CD4-positive, CD25-positive, alpha-beta regulatory T cell (primary cell): Measurements from ENCODE around the gene ELMOD1. TPM values are rescaled to one million over a fixed set of nuclear protein-coding genes. Genes with fewer than 3 reads are reported as not detected.

Source experiments
- ATAC-seq, 2 donors: fragments of 150-1000 bp; cut with Tn5 transposase; one replicate each; pipeline ENCODE4 v1.10.0; 2021; ENCODE audit warnings: low read depth in 2 of 2, moderate number of reproducible peaks in 2 of 2, moderate library complexity in 1 of 2
- DNase-seq, 3 donors: peaks; one replicate each; pipeline versions ENCODE4 v3.0.0 to v3.0.0-alpha.2; 2012 to 2022; ENCODE audit warnings: mixed read lengths in 1 of 3
- H3K27ac ChIP-seq: one replicate; pipeline ENCODE4 v1.7.0; 2013; ENCODE audit warnings: mild to moderate bottlenecking, low read length; ENCODE audit not compliant: insufficient read depth, poor library complexity, severe bottlenecking
- H3K27me3 ChIP-seq: one replicate; pipeline ENCODE4 v1.7.0; 2013; ENCODE audit warnings: low read length; ENCODE audit not compliant: control insufficient read depth, insufficient read depth
- H3K36me3 ChIP-seq: one replicate; pipeline ENCODE4 v1.7.0; 2013; ENCODE audit warnings: mild to moderate bottlenecking, low read length, moderate library complexity; ENCODE audit not compliant: control insufficient read depth, insufficient read depth
- H3K4me1 ChIP-seq: 2 replicates; pipeline ENCODE4 v1.7.0; 2013; ENCODE audit warnings: mild to moderate bottlenecking, low read length; ENCODE audit not compliant: insufficient read depth, control insufficient read depth, poor library complexity, severe bottlenecking
- H3K4me3 ChIP-seq: one replicate; pipeline ENCODE4 v1.7.0; 2013; ENCODE audit warnings: low read depth, mild to moderate bottlenecking, low read length, moderate library complexity
- H3K9me3 ChIP-seq, 2 experiments: 1 replicate in 1 of 2; 2 replicates in 1 of 2; pipeline ENCODE4 v1.7.0; 2013; ENCODE audit warnings: low read length in 2 of 2, mild to moderate bottlenecking in 1 of 2, moderate library complexity in 1 of 2; ENCODE audit not compliant: control insufficient read depth in 2 of 2
- H3K27ac Mint-ChIP-seq, 3 donors: one replicate each; pipeline ENCODE4 v1.8.0; 2020 to 2022; ENCODE audit warnings: mild to moderate bottlenecking in 3 of 3, mixed read lengths in 3 of 3, moderate library complexity in 2 of 3
- H3K27me3 Mint-ChIP-seq: one replicate; pipeline ENCODE4 v1.8.0; 2022; ENCODE audit warnings: mild to moderate bottlenecking, mixed read lengths
- H3K36me3 Mint-ChIP-seq: one replicate; pipeline ENCODE4 v1.8.0; 2020; ENCODE audit warnings: mixed read lengths
- H3K4me1 Mint-ChIP-seq, 4 donors: one replicate each; pipeline ENCODE4 v1.8.0; 2020 to 2022; ENCODE audit warnings: mixed read lengths in 4 of 4, mild to moderate bottlenecking in 1 of 4
- H3K4me3 Mint-ChIP-seq, 4 donors: one replicate each; pipeline ENCODE4 v1.8.0; 2020 to 2022; ENCODE audit warnings: mild to moderate bottlenecking in 4 of 4, mixed read lengths in 4 of 4, moderate library complexity in 3 of 4
- H3K9me3 Mint-ChIP-seq, 7 donors: one replicate each; pipeline ENCODE4 v1.8.0; 2020 to 2022; ENCODE audit warnings: mixed read lengths in 7 of 7, mild to moderate bottlenecking in 3 of 7, moderate library complexity in 2 of 7
- polyA plus RNA-seq, 4 donors: library from polyadenylated mRNA; unstranded; fragments of 300-500 nt; fragmentation: Illumina TruSeq; gene quantifications; one replicate each; pipeline ENCODE4 v1.2.3, GENCODE V29; 2021
- total RNA-seq: library from RNA; stranded (reverse); gene quantifications from one replicate; pipeline ENCODE4 v1.2.3, GENCODE V29; 2022

Gene ELMOD1
- total and polyA plus RNA-seq, 5 donors from 2014 or later = not detected

GRCh38 chr11:107623183-107623582 is 32.2 kb downstream of the ELMOD1 start:
- H3K4me1 Mint-ChIP-seq = no peaks in the 10 kb centered on the region
- ATAC-seq (no peak), DNase-seq (no peak)
- H3K9me3 ChIP-seq = no peaks in the 10 kb centered on the region
- H3K27ac ChIP-seq = no peak overlapping the region
- no peaks in the 10 kb centered on the region for H3K4me1 ChIP-seq
- no peaks in the 10 kb centered on the region for H3K36me3 ChIP-seq
- no peak overlapping the region for H3K4me3 Mint-ChIP-seq
- H3K27ac Mint-ChIP-seq = no peak overlapping the region
- peaks cover 15% of the 10 kb centered on the region for H3K27me3 ChIP-seq
- peaks cover 38% of the 10 kb centered on the region for H3K27me3 Mint-ChIP-seq
- H3K4me3 ChIP-seq = no peak overlapping the region
- peaks cover 0 to 1% (median 0%) of the 10 kb centered on the region in 7 donors for H3K9me3 Mint-ChIP-seq
- no peaks in the 10 kb centered on the region for H3K36me3 Mint-ChIP-seq

GRCh38 chr11:107624983-107625684 is 34.2 kb downstream of the ELMOD1 start:
- H3K4me3 ChIP-seq = no peak overlapping the region
- H3K27ac ChIP-seq = no peak overlapping the region
- Mint-ChIP-seq H3K9me3 (peaks cover 0 to 1% (median 0%) of the 10 kb centered on the region in 7 donors), H3K4me1 (no peaks in the 10 kb centered on the region), H3K27me3 (peaks cover 38% of the 10 kb centered on the region), H3K27ac (no peak overlapping the region), H3K36me3 (no peaks in the 10 kb centered on the region), H3K4me3 (no peak overlapping the region)
- peaks cover 20% of the 10 kb centered on the region for H3K27me3 ChIP-seq
- H3K9me3 ChIP-seq = no peaks in the 10 kb centered on the region
- no peaks in the 10 kb centered on the region for H3K4me1 ChIP-seq
- no peak for ATAC-seq
- H3K36me3 ChIP-seq = no peaks in the 10 kb centered on the region
- no peak for DNase-seq

DNA sequence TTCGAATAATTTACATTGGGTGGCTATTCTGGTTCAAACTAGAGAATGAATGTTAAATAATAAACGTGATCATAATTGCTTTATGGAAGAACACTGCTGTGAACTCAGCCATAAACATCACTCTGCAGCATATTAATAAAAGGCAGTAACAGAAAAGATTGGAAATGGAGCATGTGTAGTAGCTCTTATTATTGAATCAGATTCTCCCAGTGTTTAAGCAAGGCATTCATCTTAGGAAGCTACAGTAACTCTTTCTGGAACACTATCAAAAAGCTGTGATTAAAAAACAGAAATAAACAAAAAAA is 34.7 kb downstream of the ELMOD1 start:
- Mint-ChIP-seq H3K4me3 (no peak overlapping the region), H3K27me3 (peaks cover 34% of the 10 kb centered on the region), H3K4me1 (no peaks in the 10 kb centered on the region), H3K36me3 (no peaks in the 10 kb centered on the region), H3K27ac (no peak overlapping the region), H3K9me3 (peaks cover 0 to 1% (median 0%) of the 10 kb centered on the region in 7 donors)
- DNase-seq = no peak
- Histone ChIP-seq H3K27me3 (peaks cover 20% of the 10 kb centered on the region), H3K9me3 (no peaks in the 10 kb centered on the region), H3K4me3 (no peak overlapping the region), H3K27ac (no peak overlapping the region), H3K36me3 (no peaks in the 10 kb centered on the region), H3K4me1 (no peaks in the 10 kb centered on the region)
- ATAC-seq = no peak

DNA sequence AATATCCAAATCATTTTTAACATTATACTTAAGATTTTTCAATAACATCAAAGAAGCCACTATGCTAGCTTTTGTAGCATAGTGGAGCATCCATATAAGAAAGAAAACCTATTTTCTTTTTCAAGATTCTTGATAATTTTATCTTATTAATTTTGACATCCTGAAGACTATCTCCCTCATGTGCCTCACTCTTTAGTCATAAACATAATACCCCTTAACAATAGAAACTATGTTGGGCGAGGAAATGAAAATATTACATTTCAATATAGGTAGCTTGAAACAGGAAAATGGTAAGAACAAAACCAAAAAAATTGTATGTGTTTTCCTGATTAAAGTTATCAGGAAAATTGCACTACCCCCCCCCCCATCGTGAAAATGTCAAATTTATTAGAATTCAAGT is 40.1 kb downstream of the ELMOD1 start:
- H3K9me3 Mint-ChIP-seq = peaks cover 0 to 1% (median 0%) of the 10 kb centered on the region in 7 donors
- ATAC-seq = no peak
- H3K27me3 ChIP-seq = peaks cover 13% of the 10 kb centered on the region
- no peaks in the 10 kb centered on the region for H3K4me1 Mint-ChIP-seq
- no peaks in the 10 kb centered on the region for H3K9me3 ChIP-seq
- no peak overlapping the region for H3K4me3 ChIP-seq
- H3K27me3 Mint-ChIP-seq = peaks cover 59% of the 10 kb centered on the region
- no peaks in the 10 kb centered on the region for H3K36me3 Mint-ChIP-seq
- no peak overlapping the region for H3K4me3 Mint-ChIP-seq
- no peaks in the 10 kb centered on the region for H3K4me1 ChIP-seq
- DNase-seq = no peak
- no peak overlapping the region for H3K27ac ChIP-seq
- H3K36me3 ChIP-seq = no peaks in the 10 kb centered on the region
- no peak overlapping the region for H3K27ac Mint-ChIP-seq

DNA sequence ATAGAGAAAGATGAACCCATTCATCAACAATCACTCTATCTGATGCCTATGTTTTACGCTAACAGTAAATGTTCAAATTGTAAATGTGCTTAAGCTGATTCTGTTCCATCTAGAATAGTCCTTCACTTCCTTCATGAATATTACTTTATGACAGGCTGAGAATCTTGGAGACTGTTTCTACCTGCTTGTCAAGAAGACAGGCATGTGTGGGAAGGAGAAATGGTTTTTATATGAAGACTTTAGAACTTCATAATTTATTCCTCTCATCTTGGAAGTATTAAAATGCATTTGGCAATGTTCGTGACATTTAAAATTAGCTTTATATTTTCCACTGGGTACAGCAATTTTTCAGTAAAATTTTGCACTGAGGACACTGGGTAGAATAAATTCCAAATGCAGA is 41.0 kb downstream of the ELMOD1 start:
- Histone ChIP-seq H3K9me3 (no peaks in the 10 kb centered on the region), H3K4me3 (no peak overlapping the region), H3K27me3 (peaks cover 10% of the 10 kb centered on the region), H3K36me3 (no peaks in the 10 kb centered on the region), H3K4me1 (no peaks in the 10 kb centered on the region), H3K27ac (no peak overlapping the region)
- no peak for DNase-seq
- Mint-ChIP-seq H3K27me3 (peaks cover 50% of the 10 kb centered on the region), H3K27ac (no peak overlapping the region), H3K9me3 (peaks cover 0 to 1% (median 0%) of the 10 kb centered on the region in 7 donors), H3K36me3 (no peaks in the 10 kb centered on the region), H3K4me3 (no peak overlapping the region), H3K4me1 (no peaks in the 10 kb centered on the region)
- ATAC-seq = no peak

DNA sequence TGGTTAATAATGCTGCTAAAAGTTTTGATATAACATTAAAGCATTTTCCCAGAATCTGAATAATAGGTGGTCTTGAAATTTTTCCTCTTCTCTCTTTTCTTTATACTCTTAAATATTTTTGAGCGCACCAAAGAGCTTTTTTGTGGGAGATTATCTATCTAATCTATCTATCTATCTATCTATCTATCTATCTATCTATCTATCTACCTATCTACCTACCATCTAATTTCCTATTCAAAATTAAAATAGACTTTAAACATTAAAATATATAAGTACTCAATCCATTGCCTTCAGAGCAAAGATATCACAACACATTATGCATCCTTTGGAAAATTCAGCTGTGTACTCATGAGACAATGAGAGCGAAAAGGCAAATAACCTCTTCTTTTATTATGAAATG is 55.8 kb downstream of the ELMOD1 start:
- Mint-ChIP-seq H3K27ac (no peak overlapping the region), H3K9me3 (peaks cover 0 to 2% (median 0%) of the 10 kb centered on the region in 7 donors), H3K27me3 (peaks cover 8% of the 10 kb centered on the region), H3K4me1 (no peaks in the 10 kb centered on the region), H3K4me3 (no peak overlapping the region), H3K36me3 (no peaks in the 10 kb centered on the region)
- Histone ChIP-seq H3K27ac (no peak overlapping the region), H3K4me3 (no peak overlapping the region), H3K4me1 (no peaks in the 10 kb centered on the region), H3K9me3 (no peaks in the 10 kb centered on the region), H3K36me3 (no peaks in the 10 kb centered on the region), H3K27me3 (no peaks in the 10 kb centered on the region)
- no peak for ATAC-seq
- no peak for DNase-seq

DNA sequence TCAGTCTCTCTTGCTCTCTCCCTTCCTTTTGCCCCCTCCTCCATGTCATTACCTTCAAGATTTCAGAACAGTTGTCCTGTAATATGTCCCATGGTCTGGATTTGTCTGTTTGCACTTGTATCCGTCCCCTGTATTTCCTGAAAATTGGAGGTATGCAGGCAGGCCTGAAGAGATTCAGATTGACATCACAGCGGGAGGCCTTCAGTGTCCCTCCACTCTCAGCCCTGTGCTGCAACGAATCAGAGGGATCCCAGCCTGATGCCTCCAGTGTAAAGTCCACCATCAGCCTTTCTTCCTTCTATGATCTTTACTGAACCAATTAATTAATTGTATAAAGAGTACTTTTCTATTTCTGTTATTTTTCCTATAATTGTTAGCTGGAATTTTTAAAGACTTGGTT is 57.3 kb downstream of the ELMOD1 start:
- H3K4me1 Mint-ChIP-seq = no peaks in the 10 kb centered on the region
- no peak overlapping the region for H3K4me3 ChIP-seq
- H3K27ac Mint-ChIP-seq = no peak overlapping the region

GRCh38 chr11:107651672-107652071 is 60.7 kb downstream of the ELMOD1 start:
- Histone ChIP-seq H3K9me3 (no peaks in the 10 kb centered on the region), H3K36me3 (no peaks in the 10 kb centered on the region), H3K4me3 (no peak overlapping the region), H3K27me3 (peaks cover 2% of the 10 kb centered on the region), H3K27ac (no peak overlapping the region), H3K4me1 (no peaks in the 10 kb centered on the region)
- Mint-ChIP-seq H3K4me3 (no peak overlapping the region), H3K9me3 (peaks cover 0 to 4% (median 0%) of the 10 kb centered on the region in 7 donors), H3K36me3 (no peaks in the 10 kb centered on the region), H3K27me3 (peaks cover 14% of the 10 kb centered on the region), H3K4me1 (no peaks in the 10 kb centered on the region), H3K27ac (no peak overlapping the region)
- no peak for DNase-seq
- no peak for ATAC-seq

More for the DNA sequence above, 57.3 kb downstream of the ELMOD1 start:
- peaks cover 0 to 4% (median 0%) of the 10 kb centered on the region in 7 donors for H3K9me3 Mint-ChIP-seq
- Histone ChIP-seq H3K36me3 (no peaks in the 10 kb centered on the region), H3K4me1 (no peaks in the 10 kb centered on the region), H3K27ac (no peak overlapping the region), H3K27me3 (peaks cover 2% of the 10 kb centered on the region), H3K9me3 (no peaks in the 10 kb centered on the region)
- DNase-seq (no peak), ATAC-seq (no peak)
- H3K36me3 Mint-ChIP-seq = no peaks in the 10 kb centered on the region
- peaks cover 11% of the 10 kb centered on the region for H3K27me3 Mint-ChIP-seq
- H3K4me3 Mint-ChIP-seq = no peak overlapping the region
